ENCODE results near the gene TEX13D.

DNA sequence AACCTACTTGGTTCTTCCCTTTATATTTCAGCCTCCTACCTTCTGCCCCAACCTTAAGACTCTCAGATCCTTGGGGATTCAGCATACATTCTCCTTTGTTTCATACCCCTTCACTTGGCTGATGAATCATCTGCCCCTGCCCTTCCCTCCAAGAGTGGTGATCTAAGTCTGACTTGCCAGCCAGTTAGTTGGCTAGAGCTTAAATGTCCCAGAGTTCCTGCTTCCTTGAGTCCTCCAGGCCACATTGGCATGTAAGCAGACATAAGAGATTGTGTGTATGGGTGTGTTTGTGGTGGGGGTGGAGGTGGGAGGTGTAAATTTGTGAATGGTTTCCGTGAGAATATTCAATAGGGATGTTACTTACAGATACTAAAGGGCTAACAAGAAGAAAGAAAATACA lies 3.7 kb upstream of the TEX13D start:
- TF ChIP-seq, protein P1, sequence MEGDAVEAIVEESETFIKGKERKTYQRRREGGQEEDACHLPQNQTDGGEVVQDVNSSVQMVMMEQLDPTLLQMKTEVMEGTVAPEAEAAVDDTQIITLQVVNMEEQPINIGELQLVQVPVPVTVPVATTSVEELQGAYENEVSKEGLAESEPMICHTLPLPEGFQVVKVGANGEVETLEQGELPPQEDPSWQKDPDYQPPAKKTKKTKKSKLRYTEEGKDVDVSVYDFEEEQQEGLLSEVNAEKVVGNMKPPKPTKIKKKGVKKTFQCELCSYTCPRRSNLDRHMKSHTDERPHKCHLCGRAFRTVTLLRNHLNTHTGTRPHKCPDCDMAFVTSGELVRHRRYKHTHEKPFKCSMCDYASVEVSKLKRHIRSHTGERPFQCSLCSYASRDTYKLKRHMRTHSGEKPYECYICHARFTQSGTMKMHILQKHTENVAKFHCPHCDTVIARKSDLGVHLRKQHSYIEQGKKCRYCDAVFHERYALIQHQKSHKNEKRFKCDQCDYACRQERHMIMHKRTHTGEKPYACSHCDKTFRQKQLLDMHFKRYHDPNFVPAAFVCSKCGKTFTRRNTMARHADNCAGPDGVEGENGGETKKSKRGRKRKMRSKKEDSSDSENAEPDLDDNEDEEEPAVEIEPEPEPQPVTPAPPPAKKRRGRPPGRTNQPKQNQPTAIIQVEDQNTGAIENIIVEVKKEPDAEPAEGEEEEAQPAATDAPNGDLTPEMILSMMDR (IDR thresholded peaks at IDR 0.05; ENCODE audit: low read depth, low read length, missing input control) = no peak
- no peak for TF ChIP-seq FOXA1 (IDR thresholded peaks at IDR 0.05)
- TF ChIP-seq, protein P2, sequence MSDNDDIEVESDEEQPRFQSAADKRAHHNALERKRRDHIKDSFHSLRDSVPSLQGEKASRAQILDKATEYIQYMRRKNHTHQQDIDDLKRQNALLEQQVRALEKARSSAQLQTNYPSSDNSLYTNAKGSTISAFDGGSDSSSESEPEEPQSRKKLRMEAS (IDR thresholded peaks at IDR 0.05) = no peak
- no peak for TF ChIP-seq TAF1 (conservative IDR thresholded peaks at IDR 0.05)
- TF ChIP-seq SP1 (IDR thresholded peaks at IDR 0.05) = no peak
- TF ChIP-seq, protein P3, sequence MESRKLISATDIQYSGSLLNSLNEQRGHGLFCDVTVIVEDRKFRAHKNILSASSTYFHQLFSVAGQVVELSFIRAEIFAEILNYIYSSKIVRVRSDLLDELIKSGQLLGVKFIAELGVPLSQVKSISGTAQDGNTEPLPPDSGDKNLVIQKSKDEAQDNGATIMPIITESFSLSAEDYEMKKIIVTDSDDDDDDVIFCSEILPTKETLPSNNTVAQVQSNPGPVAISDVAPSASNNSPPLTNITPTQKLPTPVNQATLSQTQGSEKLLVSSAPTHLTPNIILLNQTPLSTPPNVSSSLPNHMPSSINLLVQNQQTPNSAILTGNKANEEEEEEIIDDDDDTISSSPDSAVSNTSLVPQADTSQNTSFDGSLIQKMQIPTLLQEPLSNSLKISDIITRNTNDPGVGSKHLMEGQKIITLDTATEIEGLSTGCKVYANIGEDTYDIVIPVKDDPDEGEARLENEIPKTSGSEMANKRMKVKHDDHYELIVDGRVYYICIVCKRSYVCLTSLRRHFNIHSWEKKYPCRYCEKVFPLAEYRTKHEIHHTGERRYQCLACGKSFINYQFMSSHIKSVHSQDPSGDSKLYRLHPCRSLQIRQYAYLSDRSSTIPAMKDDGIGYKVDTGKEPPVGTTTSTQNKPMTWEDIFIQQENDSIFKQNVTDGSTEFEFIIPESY (IDR thresholded peaks at IDR 0.05) = no peak
- no peak for TF ChIP-seq GABPA (IDR thresholded peaks at IDR 0.05 in 1 of 2, conservative IDR thresholded peaks at IDR 0.05 in 1 of 2)
- TF ChIP-seq JUND (IDR thresholded peaks at IDR 0.05) = no peak
- no peak for TF ChIP-seq YY1 (IDR thresholded peaks at IDR 0.05)
- TF ChIP-seq, protein P4, sequence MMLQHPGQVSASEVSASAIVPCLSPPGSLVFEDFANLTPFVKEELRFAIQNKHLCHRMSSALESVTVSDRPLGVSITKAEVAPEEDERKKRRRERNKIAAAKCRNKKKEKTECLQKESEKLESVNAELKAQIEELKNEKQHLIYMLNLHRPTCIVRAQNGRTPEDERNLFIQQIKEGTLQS (IDR thresholded peaks at IDR 0.05) = no peak
- TF ChIP-seq, protein P5, sequence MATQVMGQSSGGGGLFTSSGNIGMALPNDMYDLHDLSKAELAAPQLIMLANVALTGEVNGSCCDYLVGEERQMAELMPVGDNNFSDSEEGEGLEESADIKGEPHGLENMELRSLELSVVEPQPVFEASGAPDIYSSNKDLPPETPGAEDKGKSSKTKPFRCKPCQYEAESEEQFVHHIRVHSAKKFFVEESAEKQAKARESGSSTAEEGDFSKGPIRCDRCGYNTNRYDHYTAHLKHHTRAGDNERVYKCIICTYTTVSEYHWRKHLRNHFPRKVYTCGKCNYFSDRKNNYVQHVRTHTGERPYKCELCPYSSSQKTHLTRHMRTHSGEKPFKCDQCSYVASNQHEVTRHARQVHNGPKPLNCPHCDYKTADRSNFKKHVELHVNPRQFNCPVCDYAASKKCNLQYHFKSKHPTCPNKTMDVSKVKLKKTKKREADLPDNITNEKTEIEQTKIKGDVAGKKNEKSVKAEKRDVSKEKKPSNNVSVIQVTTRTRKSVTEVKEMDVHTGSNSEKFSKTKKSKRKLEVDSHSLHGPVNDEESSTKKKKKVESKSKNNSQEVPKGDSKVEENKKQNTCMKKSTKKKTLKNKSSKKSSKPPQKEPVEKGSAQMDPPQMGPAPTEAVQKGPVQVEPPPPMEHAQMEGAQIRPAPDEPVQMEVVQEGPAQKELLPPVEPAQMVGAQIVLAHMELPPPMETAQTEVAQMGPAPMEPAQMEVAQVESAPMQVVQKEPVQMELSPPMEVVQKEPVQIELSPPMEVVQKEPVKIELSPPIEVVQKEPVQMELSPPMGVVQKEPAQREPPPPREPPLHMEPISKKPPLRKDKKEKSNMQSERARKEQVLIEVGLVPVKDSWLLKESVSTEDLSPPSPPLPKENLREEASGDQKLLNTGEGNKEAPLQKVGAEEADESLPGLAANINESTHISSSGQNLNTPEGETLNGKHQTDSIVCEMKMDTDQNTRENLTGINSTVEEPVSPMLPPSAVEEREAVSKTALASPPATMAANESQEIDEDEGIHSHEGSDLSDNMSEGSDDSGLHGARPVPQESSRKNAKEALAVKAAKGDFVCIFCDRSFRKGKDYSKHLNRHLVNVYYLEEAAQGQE (IDR thresholded peaks at IDR 0.05) = no peak
- no peak for TF ChIP-seq HNF4A (conservative IDR thresholded peaks at IDR 0.05)
